ENCODE measurements around the gene MARCKSL1. TPM values are rescaled to one million over a fixed set of nuclear protein-coding genes. Genes with fewer than 3 reads are reported as not detected.
A peak's percentile ranks its signal among the peaks of the same experiment; 100 is the strongest.

MARCKSL1 gene
- 10 to 100 TPM; 25.7 to 73.8 (median 60.0) TPM for total RNA-seq
- polyA plus RNA-seq: 100 to 1,000 TPM in 1 of 3 donors, 10 to 100 TPM in 2; 73.5 to 120 (median 88.8) TPM
- long read RNA-seq, donor 1, transcript MARCKSL1-201 (2 exons, 1,699 nt): major isoform, 118 of 123 reads
- long read RNA-seq, donor 1, partial matches to known transcripts: 0 of 123 reads
- long read RNA-seq, donor 1, other reads (novel, unspliced or antisense): 5 of 123 reads
- long read RNA-seq, donor 2, transcript MARCKSL1-201 (2 exons, 1,699 nt): major isoform, 134 of 134 reads
- long read RNA-seq, donor 2, partial matches to known transcripts: 0 of 134 reads
- long read RNA-seq, donor 2, other reads (novel, unspliced or antisense): 0 of 134 reads

GRCh38 chr1:32335790-32336590 lies at the start of gene MARCKSL1:
MARCKSL1 (minus strand) TSS chr1:32336233; CDS start chr1:32336033, 200 bp downstream.
- peak; percentile 97 for DNase-seq
- H3K4me1 ChIP-seq: peaks cover 37 to 84% (median 63%) of the 10 kb centered on the region in 6 donors
- H3K9me3 ChIP-seq: no peaks in the 10 kb centered on the region
- peak within 1 kb of the TSS; percentile 54 to 87 (median 71) for H3K4me3 ChIP-seq
- 1 to 2% (median 1%) methylated on average over 16 to 95 of the region's 95 CpGs for WGBS, 5 donors
- peaks cover 0 to 4% (median 0%) of the 10 kb centered on the region in 7 donors for H3K27me3 ChIP-seq (replicated peaks in 1 of 7)
- intact Hi-C loops (cut with DNase I; ENCODE audit: low total_unique reads): no loop called here
- peak within 1 kb of the TSS; percentile 63 to 91 (median 85) for H3K27ac ChIP-seq
- TF ChIP-seq POLR2AphosphoS5 (IDR thresholded peaks at IDR 0.05): peak; percentile 97 to 99 (median 99)
- peak in 2 of 3 donors; percentile 73 to 95 for TF ChIP-seq POLR2A (IDR thresholded peaks at IDR 0.05)
- TF ChIP-seq CTCF (IDR thresholded peaks at IDR 0.05 in 8 of 11, conservative IDR thresholded peaks at IDR 0.05 in 3 of 11): no peak
- peaks cover 0 to 36% (median 24%) of the 10 kb centered on the region in 6 donors for H3K36me3 ChIP-seq

- Histone ChIP-seq H3K27me3 (replicated peaks in 1 of 7) (no peaks in the 10 kb centered on the region), H3K36me3 (peaks cover 11 to 100% (median 98%) of the 10 kb centered on the region in 6 donors), H3K9me3 (no peaks in the 10 kb centered on the region), H3K4me1 (peaks cover 0 to 9% (median 2%) of the 10 kb centered on the region in 6 donors), H3K4me3 (no peak overlapping the region), H3K27ac (no peak overlapping the region)
- TF ChIP-seq POLR2A (IDR thresholded peaks at IDR 0.05): no peak
- no peak for DNase-seq
- intact Hi-C loops (cut with DNase I; ENCODE audit: low total_unique reads): no loop called here
- 84 to 92% (median 88%) methylated on average over 9 of the region's 9 CpGs for WGBS, 5 donors
Observed at GRCh38 chr1:32380057-32380456, 44.0 kb upstream of the MARCKSL1 start.

GRCh38 chr1:32377541-32378220 lies 41.6 kb upstream of the MARCKSL1 start:
- Histone ChIP-seq H3K27ac (no peak overlapping the region), H3K4me3 (no peak overlapping the region), H3K9me3 (no peaks in the 10 kb centered on the region), H3K36me3 (peaks cover 10 to 100% (median 97%) of the 10 kb centered on the region in 6 donors), H3K27me3 (replicated peaks in 1 of 7) (no peaks in the 10 kb centered on the region), H3K4me1 (peaks cover 0 to 13% (median 5%) of the 10 kb centered on the region in 6 donors)
- 95 to 97% (median 96%) methylated on average over 12 of the region's 12 CpGs for WGBS, 5 donors
- intact Hi-C loops (cut with DNase I; ENCODE audit: low total_unique reads): no loop called here
- TF ChIP-seq CTCF (IDR thresholded peaks at IDR 0.05 in 8 of 11, conservative IDR thresholded peaks at IDR 0.05 in 3 of 11): no peak
- TF ChIP-seq POLR2AphosphoS5 (IDR thresholded peaks at IDR 0.05): peak in 2 of 3 donors; percentile 27 to 56
- no peak for DNase-seq

GRCh38 chr1:32376199-32376598 lies 40.2 kb upstream of the MARCKSL1 start:
- intact Hi-C loops (cut with DNase I; ENCODE audit: low total_unique reads): no loop called here
- DNase-seq: no peak
- H3K9me3 ChIP-seq: no peaks in the 10 kb centered on the region
- peaks cover 3 to 26% (median 16%) of the 10 kb centered on the region in 6 donors for H3K4me1 ChIP-seq
- peaks cover 10 to 100% (median 94%) of the 10 kb centered on the region in 6 donors for H3K36me3 ChIP-seq
- no peak overlapping the region for H3K4me3 ChIP-seq
- no peaks in the 10 kb centered on the region for H3K27me3 ChIP-seq (replicated peaks in 1 of 7)
- H3K27ac ChIP-seq: no peak overlapping the region
- no peak for TF ChIP-seq POLR2A (IDR thresholded peaks at IDR 0.05)
- peak in 2 of 3 donors; percentile 15 to 29 for TF ChIP-seq POLR2AphosphoS5 (IDR thresholded peaks at IDR 0.05)
- TF ChIP-seq CTCF (IDR thresholded peaks at IDR 0.05 in 8 of 11, conservative IDR thresholded peaks at IDR 0.05 in 3 of 11): no peak
- WGBS, 5 donors: 95 to 97% (median 96%) methylated on average over 11 of the region's 11 CpGs
